ENCODE measurements around the gene ELL.

- TF ChIP-seq, protein P1, sequence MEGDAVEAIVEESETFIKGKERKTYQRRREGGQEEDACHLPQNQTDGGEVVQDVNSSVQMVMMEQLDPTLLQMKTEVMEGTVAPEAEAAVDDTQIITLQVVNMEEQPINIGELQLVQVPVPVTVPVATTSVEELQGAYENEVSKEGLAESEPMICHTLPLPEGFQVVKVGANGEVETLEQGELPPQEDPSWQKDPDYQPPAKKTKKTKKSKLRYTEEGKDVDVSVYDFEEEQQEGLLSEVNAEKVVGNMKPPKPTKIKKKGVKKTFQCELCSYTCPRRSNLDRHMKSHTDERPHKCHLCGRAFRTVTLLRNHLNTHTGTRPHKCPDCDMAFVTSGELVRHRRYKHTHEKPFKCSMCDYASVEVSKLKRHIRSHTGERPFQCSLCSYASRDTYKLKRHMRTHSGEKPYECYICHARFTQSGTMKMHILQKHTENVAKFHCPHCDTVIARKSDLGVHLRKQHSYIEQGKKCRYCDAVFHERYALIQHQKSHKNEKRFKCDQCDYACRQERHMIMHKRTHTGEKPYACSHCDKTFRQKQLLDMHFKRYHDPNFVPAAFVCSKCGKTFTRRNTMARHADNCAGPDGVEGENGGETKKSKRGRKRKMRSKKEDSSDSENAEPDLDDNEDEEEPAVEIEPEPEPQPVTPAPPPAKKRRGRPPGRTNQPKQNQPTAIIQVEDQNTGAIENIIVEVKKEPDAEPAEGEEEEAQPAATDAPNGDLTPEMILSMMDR (IDR thresholded peaks at IDR 0.05) = no peak
- TF ChIP-seq POLR2A (IDR thresholded peaks at IDR 0.05) = no peak
- TF ChIP-seq POLR2AphosphoS5 (IDR thresholded peaks at IDR 0.05; ENCODE audit: insufficient read depth in 1 of 2, low read depth in 1 of 2) = peak in 1 of 2 donors; percentile 50
Observed at GRCh38 chr19:18507021-18507726, 14.7 kb downstream of the ELL start.
